ENCODE results near the gene GRB10. TPM values are rescaled to one million over a fixed set of nuclear protein-coding genes. Genes with fewer than 3 reads are reported as not detected.

GRB10 gene
- polyA plus RNA-seq, 1 donor: 16.5 TPM

DNA sequence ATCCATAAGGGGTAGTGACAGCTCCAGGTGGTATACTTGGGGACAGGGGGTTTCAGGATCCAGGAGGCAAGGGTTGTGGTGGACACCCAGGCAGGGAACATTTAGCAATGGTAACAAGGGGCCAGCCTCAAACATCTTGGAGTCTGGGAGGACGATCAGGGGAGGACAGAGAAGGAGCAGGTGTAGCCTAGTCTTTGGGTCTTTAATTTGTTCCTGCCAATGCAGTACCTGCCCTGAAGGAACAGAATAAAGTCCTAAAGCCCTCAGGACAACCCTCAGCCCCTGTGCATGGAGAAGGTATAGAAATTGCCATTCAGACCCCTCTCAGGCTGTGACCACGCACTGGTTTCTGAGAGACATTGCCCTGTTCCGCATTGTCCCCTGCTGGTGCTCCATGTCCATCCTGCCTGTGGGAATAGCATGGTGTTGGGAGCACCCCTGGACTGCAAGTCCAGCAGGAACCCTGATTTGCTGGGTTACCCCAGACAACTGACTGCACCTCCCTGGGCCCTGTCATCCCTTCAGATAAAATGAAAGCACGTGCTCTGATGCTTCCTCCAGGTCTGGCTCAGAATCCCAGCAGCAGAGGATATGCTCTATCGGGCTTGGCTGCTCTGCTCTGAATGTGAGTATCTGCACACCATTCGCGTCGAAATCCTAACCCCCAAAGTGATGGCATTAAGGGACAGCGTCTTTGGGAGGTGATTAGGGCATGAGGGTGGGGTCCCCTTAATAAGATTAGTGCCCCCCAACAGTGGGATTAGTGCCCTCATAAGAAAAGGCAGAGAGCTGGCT lies 241.7 kb downstream of the GRB10 start:
- no peak for DNase-seq

Other genes with a start within 250 kb of the GRB10 start
- not detected for gene DDC, start 217.5 kb downstream of the GRB10 start, polyA plus RNA-seq (ENCODE audit: insufficient read length)

Data from hindlimb muscle (tissue), 1 donor.